Neural cell (in vitro differentiated cells): Measurements from ENCODE around the gene COL4A2.

Experiments
- CTCF ChIP-seq: fragments of 450-650 bp; IDR thresholded peaks from 2 replicates; pipeline ENCODE4 v1.5.1; 2014; ENCODE audit warnings: antibody characterized with exemption, mild to moderate bottlenecking, moderate library complexity; ENCODE audit not compliant: poor library complexity, severe bottlenecking
- EZH2 ChIP-seq: fragments of 200-600, 300-800 bp; shearing (Covaris generic), sonication (generic); IDR thresholded peaks from 2 replicates; pipeline ENCODE4 v1.6.1; 2014; ENCODE audit warnings: antibody characterized with exemption, low read length, borderline replicate concordance, mild to moderate bottlenecking; ENCODE audit not compliant: insufficient read depth, poor library complexity, severe bottlenecking
- MXI1 ChIP-seq: fragments of 450-650 bp; conservative IDR thresholded peaks from 2 replicates; pipeline ENCODE4 v1.6.1; 2014; ENCODE audit warnings: antibody characterized with exemption, mild to moderate bottlenecking; ENCODE audit not compliant: poor library complexity, severe bottlenecking
- POLR2AphosphoS5 ChIP-seq: IDR thresholded peaks from 2 replicates; pipeline ENCODE4 v1.6.1; 2012
- RAD21 ChIP-seq: fragments of 450-650 bp; conservative IDR thresholded peaks from 2 replicates; pipeline ENCODE4 v1.6.1; 2014; ENCODE audit warnings: antibody characterized with exemption, mild to moderate bottlenecking, moderate library complexity
- REST ChIP-seq: IDR thresholded peaks from 2 replicates; pipeline ENCODE4 v1.6.1; 2012; ENCODE audit warnings: borderline replicate concordance
- SMC3 ChIP-seq: fragments of 450-650 bp; conservative IDR thresholded peaks from 2 replicates; pipeline ENCODE4 v1.6.1; 2014; ENCODE audit warnings: antibody characterized with exemption, mild to moderate bottlenecking, moderate library complexity; ENCODE audit not compliant: poor library complexity
- TAF1 ChIP-seq: IDR thresholded peaks from 2 replicates; pipeline ENCODE4 v1.6.1; 2012; ENCODE audit warnings: low read depth

GRCh38 chr13:110469597-110469996, 162.5 kb downstream of the COL4A2 start:
- no peak for TF ChIP-seq REST
- no peak for TF ChIP-seq CTCF
- TF ChIP-seq SMC3, result no peak
- no peak for TF ChIP-seq POLR2AphosphoS5
- no peak for TF ChIP-seq MXI1
- TF ChIP-seq TAF1, result no peak
- no peak for TF ChIP-seq RAD21
- TF ChIP-seq EZH2, result no peak
